Endothelial cell of umbilical vein (primary cell): ENCODE results near the gene POLRMT. TPM values are rescaled to one million over a fixed set of nuclear protein-coding genes. Genes with fewer than 3 reads are reported as not detected.

Experiments used
- BruUV-seq: library from RNA; stranded (reverse); fragments of 400-500 nt; replicated peaks from 2 replicates; lab custom pipeline; 2021; lab: Mats Ljungman, UMichigan
- CTCF ChIA-PET: fragments of 300-600, 350-600 bp; sonication (Branson Sonifier 250); formaldehyde crosslinking; loops from one replicate; lab custom pipeline; 2021; ENCODE audit warnings: antibody characterized with exemption, inconsistent platforms; lab: Charles Lee
- POLR2A ChIA-PET: fragments of 300-600, 350-600 bp; sonication (Branson Sonifier 250); formaldehyde crosslinking; loops from one replicate; lab custom pipeline; 2021; ENCODE audit warnings: antibody characterized with exemption, inconsistent platforms; lab: Charles Lee
- DNase-seq: peaks from one replicate; pipeline ENCODE4 v3.0.0-alpha.2; 2011; ENCODE audit warnings: low read depth, low spot score
- FAIRE-seq: peaks from 2 replicates; lab custom pipeline; 2011; peaks lifted over from hg19 to GRCh38; lab: Jason Lieb, UNC
- H2AFZ ChIP-seq: 2 replicates; pipeline ENCODE4 v1.6.0; 2012; ENCODE audit warnings: low read depth, low read length, control low read depth, inconsistent platforms
- H3K27ac ChIP-seq: 2 replicates; pipeline ENCODE4 v1.5.1; 2011; ENCODE audit warnings: low read depth, mild to moderate bottlenecking, control low read depth, low read length, moderate library complexity; ENCODE audit not compliant: insufficient read depth
- H3K27me3 ChIP-seq, 2 experiments: 2 replicates each; pipeline versions ENCODE4 v1.6.0 to v1.6.1; 2011; ENCODE audit warnings: low read length in 2 of 2, mixed read lengths in 1 of 2; ENCODE audit not compliant: control insufficient read depth in 2 of 2, insufficient read depth in 2 of 2
- H3K36me3 ChIP-seq, 2 experiments: 2 replicates in 1 of 2; 3 replicates in 1 of 2; pipeline ENCODE4 v1.5.1; 2011; ENCODE audit warnings: low read length in 2 of 2, mild to moderate bottlenecking in 1 of 2, moderate library complexity in 1 of 2; ENCODE audit not compliant: control insufficient read depth in 2 of 2, insufficient read depth in 2 of 2; ENCODE audit errors: extremely low read depth in 1 of 2
- H3K4me1 ChIP-seq: 3 replicates; pipeline ENCODE4 v1.5.1; 2011; ENCODE audit warnings: mild to moderate bottlenecking, low read length; ENCODE audit not compliant: control insufficient read depth, insufficient read depth; ENCODE audit errors: extremely low read depth
- H3K4me2 ChIP-seq: 2 replicates; pipeline ENCODE4 v1.6.1; 2011; ENCODE audit warnings: low read length, control low read depth, mixed read lengths; ENCODE audit not compliant: insufficient read depth
- H3K4me3 ChIP-seq, 3 experiments: fragments of 200-600 bp in 1 of 3; sonication (generic), shearing (Covaris generic) in 1 of 3; replicated peaks in 1 of 3; 2 replicates each; pipeline ENCODE4 v1.5.1; 2011 to 2016; ENCODE audit warnings: control low read depth in 3 of 3, low read length in 3 of 3, mild to moderate bottlenecking in 2 of 3, inconsistent platforms in 1 of 3, low read depth in 1 of 3, moderate library complexity in 1 of 3; ENCODE audit not compliant: insufficient read depth in 1 of 3
- H3K79me2 ChIP-seq: 2 replicates; pipeline ENCODE4 v1.6.0; 2012; ENCODE audit warnings: low read length, inconsistent platforms; ENCODE audit not compliant: control insufficient read depth, insufficient read depth
- H3K9ac ChIP-seq: replicated peaks from 2 replicates; pipeline ENCODE3; 2011; ENCODE audit warnings: low read length, control low read depth; ENCODE audit not compliant: insufficient read depth; ENCODE audit errors: extremely low read depth
- H3K9me1 ChIP-seq: replicated peaks from 3 replicates; pipeline ENCODE4 v1.6.0; 2011; ENCODE audit warnings: mild to moderate bottlenecking, low read length; ENCODE audit not compliant: control insufficient read depth, insufficient read depth; ENCODE audit errors: extremely low read depth
- H3K9me3 ChIP-seq: replicated peaks from 2 replicates; pipeline ENCODE4 v1.5.1; 2012; ENCODE audit warnings: low read length, inconsistent platforms; ENCODE audit not compliant: control insufficient read depth, insufficient read depth
- H4K20me1 ChIP-seq: replicated peaks from 2 replicates; pipeline ENCODE3; 2011; ENCODE audit warnings: mild to moderate bottlenecking, low read length; ENCODE audit not compliant: control insufficient read depth, insufficient read depth; ENCODE audit errors: extremely low read depth
- CTCF ChIP-seq, 2 donors: IDR thresholded peaks; 1 replicate in 1 of 2; 2 replicates in 1 of 2; pipeline ENCODE4 v1.5.1; 2011; ENCODE audit warnings: low read length in 2 of 2, mild to moderate bottlenecking in 2 of 2, moderate library complexity in 2 of 2, control low read depth in 1 of 2, inconsistent platforms in 1 of 2, low read depth in 1 of 2; ENCODE audit not compliant: insufficient read depth in 1 of 2; ENCODE audit errors: extremely low read depth in 1 of 2
- EZH2 ChIP-seq: IDR thresholded peaks from 2 replicates; pipeline ENCODE4 v1.6.1; 2012; ENCODE audit warnings: borderline replicate concordance, low read depth, mild to moderate bottlenecking, moderate library complexity, low read length, inconsistent platforms; ENCODE audit not compliant: severe bottlenecking
- FOS ChIP-seq: IDR thresholded peaks from 2 replicates; pipeline ENCODE4 v1.6.1; 2011; ENCODE audit warnings: mild to moderate bottlenecking, low read length, moderate library complexity, borderline replicate concordance; ENCODE audit not compliant: insufficient read depth
- GATA2 ChIP-seq: IDR thresholded peaks from 2 replicates; pipeline ENCODE4 v1.7.0; 2011; ENCODE audit warnings: low read depth, mild to moderate bottlenecking, moderate library complexity, mixed read lengths, low read length; ENCODE audit not compliant: insufficient read length, insufficient read depth
- JUN ChIP-seq: IDR thresholded peaks from 2 replicates; pipeline ENCODE4 v1.6.1; 2011; ENCODE audit warnings: borderline replicate concordance, low read depth; ENCODE audit not compliant: insufficient read length, insufficient read depth
- MAX ChIP-seq: IDR thresholded peaks from 2 replicates; pipeline ENCODE4 v1.6.1; 2011; ENCODE audit not compliant: insufficient read depth, insufficient read length
- MYC ChIP-seq: IDR thresholded peaks from one replicate; pipeline ENCODE4 v1.6.1; 2011; ENCODE audit warnings: mild to moderate bottlenecking, low read depth, low read length
- POLR2A ChIP-seq: IDR thresholded peaks from 2 replicates; pipeline ENCODE4 v1.6.1; 2012; ENCODE audit warnings: low read depth, mild to moderate bottlenecking, control low read depth, low read length
- POLR2AphosphoS5 ChIP-seq: IDR thresholded peaks from 2 replicates; pipeline ENCODE4 v1.6.1; 2012; ENCODE audit warnings: low read depth, mild to moderate bottlenecking, control low read depth, low read length, moderate library complexity; ENCODE audit not compliant: insufficient read depth
- dilution Hi-C: fragments of 300-500 bp; cut with MboI; formaldehyde crosslinking; loops from one replicate; pipeline ENCODE4 v1.15.0; 2019; ENCODE audit warnings: low sequenced_read_pairs; ENCODE audit not compliant: extremely low pct_ligation_motif_present
- intact Hi-C: fragments of 100-400 bp; cut with micrococcal nuclease; formaldehyde crosslinking; loops from one replicate; pipeline ENCODE4 v1.10.0; 2022
- polyA plus RNA-seq, 4 experiments: library from polyadenylated mRNA; depleted of rRNA in 3 of 4; stranded (reverse) in 3 of 4; unstranded in 1 of 4; fragments of >200 nt; gene quantifications; 2 replicates each; pipeline versions ENCODE4 v1.2.1 to v1.2.3, GENCODE V29; 2011 to 2012; ENCODE audit warnings: missing spikeins in 1 of 4
- total RNA-seq: library from RNA; stranded (reverse); gene quantifications from 2 replicates; pipeline ENCODE4 v1.2.3, GENCODE V29; 2021

The POLRMT gene
- total and polyA plus RNA-seq, 2 donors (not counting 3 experiments of a cell fraction or from before 2014, with no cell fraction given), result 38.9 to 50.6 TPM

GRCh38 chr19:655691-656090, 22.4 kb upstream of the POLRMT start:
- dilution Hi-C loops, result no loop called here
- ChIA-PET POLR2A (no interaction called here), CTCF (no interaction called here)
- H3K27ac ChIP-seq, result no peak overlapping the region
- no peaks in the 10 kb centered on the region for H4K20me1 ChIP-seq
- H3K9me3 ChIP-seq, result no peaks in the 10 kb centered on the region
- intact Hi-C loops, result no loop called here
- DNase-seq (no peak), FAIRE-seq (no peak)
- H3K36me3 ChIP-seq, result peaks cover 0 to 15% of the 10 kb centered on the region in 2 experiments
- H3K4me2 ChIP-seq, result no peak overlapping the region
- BruUV-seq, result no TSS peak
- no peaks in the 10 kb centered on the region for H3K27me3 ChIP-seq
- TF ChIP-seq GATA2 (no peak), FOS (no peak), MAX (no peak)
- H3K9me1 ChIP-seq, result no peaks in the 10 kb centered on the region
- H2AFZ ChIP-seq, result no peak overlapping the region
- H3K79me2 ChIP-seq, result peaks cover 83% of the 10 kb centered on the region
- H3K4me1 ChIP-seq, result peaks cover under 1% of the 10 kb centered on the region
- no peak overlapping the region for H3K9ac ChIP-seq
- H3K4me3 ChIP-seq, result no peak overlapping the region

GRCh38 chr19:653425-653824, 20.1 kb upstream of the POLRMT start:
- peaks cover 4 to 19% of the 10 kb centered on the region in 2 experiments for H3K36me3 ChIP-seq
- dilution Hi-C loops, result no loop called here
- no peak overlapping the region for H3K4me3 ChIP-seq
- no peaks in the 10 kb centered on the region for H3K27me3 ChIP-seq
- peaks cover 61% of the 10 kb centered on the region for H3K79me2 ChIP-seq
- TF ChIP-seq MAX (no peak), POLR2A (no peak), EZH2 (no peak), MYC (no peak), FOS (no peak), CTCF (IDR thresholded peaks at IDR 0.05; ENCODE audit: extremely low read depth in 1 of 2, insufficient read depth in 1 of 2, low read depth in 1 of 2, low read length in 2 of 2) (no peak), GATA2 (no peak), POLR2AphosphoS5 (no peak), JUN (no peak)
- no peaks in the 10 kb centered on the region for H3K4me1 ChIP-seq
- H3K9ac ChIP-seq, result no peak overlapping the region
- no peak for FAIRE-seq
- ChIA-PET POLR2A (no interaction called here), CTCF (no interaction called here)
- intact Hi-C loops, result no loop called here
- no TSS peak for BruUV-seq
- no peak overlapping the region for H3K27ac ChIP-seq
- H3K9me1 ChIP-seq, result no peaks in the 10 kb centered on the region
- H4K20me1 ChIP-seq, result no peaks in the 10 kb centered on the region
- no peak for DNase-seq
- no peak overlapping the region for H2AFZ ChIP-seq
- no peak overlapping the region for H3K4me2 ChIP-seq
- no peaks in the 10 kb centered on the region for H3K9me3 ChIP-seq
